ENCODE data around the gene ALG10B. TPM values are rescaled to one million over a fixed set of nuclear protein-coding genes. Genes with fewer than 3 reads are reported as not detected.

The ALG10B gene
- polyA plus RNA-seq, 1 donor (not counting 4 experiments of a cell fraction or from before 2014, with no cell fraction given) = 4.5 TPM

GRCh38 chr12:38282886-38283285 lies 33.7 kb upstream of the ALG10B start:
- Histone ChIP-seq H3K27me3 (ENCODE audit: control insufficient read depth, extremely low read depth, insufficient read depth, low read length) (no peaks in the 10 kb centered on the region), H3K9ac (ENCODE audit: control insufficient read depth, extremely low read depth, insufficient read depth, low read length) (no peak overlapping the region), H3K27ac (ENCODE audit: control insufficient read depth, insufficient read depth, low read length) (no peak overlapping the region), H3K9me1 (ENCODE audit: control insufficient read depth, extremely low read depth, insufficient read depth, low read length) (no peaks in the 10 kb centered on the region), H3K4me1 (ENCODE audit: control insufficient read depth, extremely low read depth, insufficient read depth, low read length) (peaks cover 13% of the 10 kb centered on the region), H3K79me2 (ENCODE audit: control insufficient read depth, insufficient read depth, low read length) (no peaks in the 10 kb centered on the region), H3K4me2 (ENCODE audit: control insufficient read depth, extremely low read depth, insufficient read depth, low read depth, low read length) (peak overlapping the region; percentile 29), H2AFZ (ENCODE audit: control insufficient read depth, low read length) (no peak overlapping the region), H4K20me1 (ENCODE audit: control insufficient read depth, extremely low read depth, insufficient read depth, low read length) (no peaks in the 10 kb centered on the region), H3K36me3 (ENCODE audit: control insufficient read depth in 2 of 2, extremely low read depth in 1 of 2, insufficient read depth in 2 of 2, low read length in 2 of 2) (no peaks in the 10 kb centered on the region), H3K4me3 (ENCODE audit: control insufficient read depth in 2 of 3, extremely low read depth in 1 of 3, insufficient read depth in 2 of 3, low read depth in 1 of 3, low read length in 3 of 3) (no peak overlapping the region), H3K9me3 (ENCODE audit: control insufficient read depth, low read depth, low read length) (no peaks in the 10 kb centered on the region)
- FAIRE-seq (peak; percentile 62), DNase-seq (ENCODE audit: low read depth, low spot score) (peak; percentile 38)
- dilution Hi-C loops (cut with MboI; ENCODE audit: extremely low pct_ligation_motif_present, low sequenced_read_pairs) = no loop called here
- TF ChIP-seq, protein P1, sequence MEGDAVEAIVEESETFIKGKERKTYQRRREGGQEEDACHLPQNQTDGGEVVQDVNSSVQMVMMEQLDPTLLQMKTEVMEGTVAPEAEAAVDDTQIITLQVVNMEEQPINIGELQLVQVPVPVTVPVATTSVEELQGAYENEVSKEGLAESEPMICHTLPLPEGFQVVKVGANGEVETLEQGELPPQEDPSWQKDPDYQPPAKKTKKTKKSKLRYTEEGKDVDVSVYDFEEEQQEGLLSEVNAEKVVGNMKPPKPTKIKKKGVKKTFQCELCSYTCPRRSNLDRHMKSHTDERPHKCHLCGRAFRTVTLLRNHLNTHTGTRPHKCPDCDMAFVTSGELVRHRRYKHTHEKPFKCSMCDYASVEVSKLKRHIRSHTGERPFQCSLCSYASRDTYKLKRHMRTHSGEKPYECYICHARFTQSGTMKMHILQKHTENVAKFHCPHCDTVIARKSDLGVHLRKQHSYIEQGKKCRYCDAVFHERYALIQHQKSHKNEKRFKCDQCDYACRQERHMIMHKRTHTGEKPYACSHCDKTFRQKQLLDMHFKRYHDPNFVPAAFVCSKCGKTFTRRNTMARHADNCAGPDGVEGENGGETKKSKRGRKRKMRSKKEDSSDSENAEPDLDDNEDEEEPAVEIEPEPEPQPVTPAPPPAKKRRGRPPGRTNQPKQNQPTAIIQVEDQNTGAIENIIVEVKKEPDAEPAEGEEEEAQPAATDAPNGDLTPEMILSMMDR (optimal IDR thresholded peaks at IDR 0.05 in 1 of 3, IDR thresholded peaks at IDR 0.05 in 1 of 3, conservative IDR thresholded peaks at IDR 0.05 in 1 of 3; ENCODE audit: extremely low read depth in 1 of 3, insufficient read depth in 2 of 3, low read length in 3 of 3) = no peak
- TF ChIP-seq EZH2 (IDR thresholded peaks at IDR 0.05; ENCODE audit: low read length) = no peak

- no peaks in the 10 kb centered on the region for H4K20me1 ChIP-seq (ENCODE audit: control insufficient read depth, extremely low read depth, insufficient read depth, low read length)
- no peak overlapping the region for H3K9ac ChIP-seq (ENCODE audit: control insufficient read depth, extremely low read depth, insufficient read depth, low read length)
- H3K27me3 ChIP-seq (ENCODE audit: control insufficient read depth, extremely low read depth, insufficient read depth, low read length) = no peaks in the 10 kb centered on the region
- no peak overlapping the region for H3K4me2 ChIP-seq (ENCODE audit: control insufficient read depth, extremely low read depth, insufficient read depth, low read depth, low read length)
- dilution Hi-C loops (cut with MboI; ENCODE audit: extremely low pct_ligation_motif_present, low sequenced_read_pairs) = no loop called here
- H2AFZ ChIP-seq (ENCODE audit: control insufficient read depth, low read length) = no peak overlapping the region
- no peaks in the 10 kb centered on the region for H3K4me1 ChIP-seq (ENCODE audit: control insufficient read depth, extremely low read depth, insufficient read depth, low read length)
- no peaks in the 10 kb centered on the region for H3K9me3 ChIP-seq (ENCODE audit: control insufficient read depth, low read depth, low read length)
- DNase-seq (ENCODE audit: low read depth, low spot score) (no peak), FAIRE-seq (peak; percentile 5)
- no peaks in the 10 kb centered on the region for H3K9me1 ChIP-seq (ENCODE audit: control insufficient read depth, extremely low read depth, insufficient read depth, low read length)
- H3K36me3 ChIP-seq (ENCODE audit: control insufficient read depth in 2 of 2, extremely low read depth in 1 of 2, insufficient read depth in 2 of 2, low read length in 2 of 2) = no peaks in the 10 kb centered on the region
- H3K4me3 ChIP-seq (ENCODE audit: control insufficient read depth in 2 of 3, extremely low read depth in 1 of 3, insufficient read depth in 2 of 3, low read depth in 1 of 3, low read length in 3 of 3) = no peak overlapping the region
- no peaks in the 10 kb centered on the region for H3K79me2 ChIP-seq (ENCODE audit: control insufficient read depth, insufficient read depth, low read length)
- TF ChIP-seq, protein P1 (optimal IDR thresholded peaks at IDR 0.05 in 1 of 3, IDR thresholded peaks at IDR 0.05 in 1 of 3, conservative IDR thresholded peaks at IDR 0.05 in 1 of 3; ENCODE audit: extremely low read depth in 1 of 3, insufficient read depth in 2 of 3, low read length in 3 of 3) = no peak
- no peak for TF ChIP-seq EZH2 (IDR thresholded peaks at IDR 0.05; ENCODE audit: low read length)
- no peak overlapping the region for H3K27ac ChIP-seq (ENCODE audit: control insufficient read depth, insufficient read depth, low read length)
Observed at GRCh38 chr12:38289396-38289795, 27.2 kb upstream of the ALG10B start.
